Fibroblast of lung (primary cell): Measurements from ENCODE around the gene NRSN2. TPM values are rescaled to one million over a fixed set of nuclear protein-coding genes. Genes with fewer than 3 reads are reported as not detected.
"Not testable (repeated sequence)": the region's sequence is repeated elsewhere in the genome, so short reads cannot be mapped to it uniquely, and the experiment has no call there.

ENCODE experiments used
- DNase-seq, 2 donors: peaks; one replicate each; pipeline versions ENCODE4 v3.0.0 to v3.0.0-alpha.2; 2010; ENCODE audit warnings: low read depth in 2 of 2
- H2AFZ ChIP-seq: 2 replicates; pipeline ENCODE4 v1.5.1; 2012; ENCODE audit warnings: low read length, control low read depth, inconsistent platforms
- H3K27ac ChIP-seq: 2 replicates; pipeline ENCODE4 v1.5.1; 2011; ENCODE audit warnings: low read length, control low read depth; ENCODE audit not compliant: insufficient read depth
- H3K27me3 ChIP-seq: 2 replicates; pipeline ENCODE4 v1.5.1; 2011; ENCODE audit warnings: mild to moderate bottlenecking, low read length; ENCODE audit not compliant: control insufficient read depth, insufficient read depth
- H3K36me3 ChIP-seq: 2 replicates; pipeline ENCODE4 v1.5.1; 2011; ENCODE audit warnings: low read length; ENCODE audit not compliant: control insufficient read depth, insufficient read depth
- H3K4me1 ChIP-seq: 2 replicates; pipeline ENCODE4 v1.5.1; 2011; ENCODE audit warnings: low read length; ENCODE audit not compliant: control insufficient read depth, insufficient read depth; ENCODE audit errors: extremely low read depth
- H3K4me2 ChIP-seq: 2 replicates; pipeline ENCODE4 v1.5.1; 2011; ENCODE audit warnings: low read length, control low read depth; ENCODE audit not compliant: insufficient read depth; ENCODE audit errors: extremely low read depth
- H3K4me3 ChIP-seq, 4 experiments: fragments of 200-600 bp in 1 of 4; sonication (generic) in 1 of 4; replicated peaks in 1 of 4; 2 replicates each; pipeline ENCODE4 v1.5.1; 2011 to 2016; ENCODE audit warnings: low read length in 4 of 4, low read depth in 3 of 4, mild to moderate bottlenecking in 3 of 4, control low read depth in 2 of 4, inconsistent platforms in 1 of 4, mixed read lengths in 1 of 4; ENCODE audit not compliant: insufficient read depth in 1 of 4; ENCODE audit errors: control extremely low read depth in 1 of 4
- H3K79me2 ChIP-seq: 2 replicates; pipeline ENCODE4 v1.5.1; 2012; ENCODE audit warnings: mild to moderate bottlenecking, low read length, inconsistent platforms; ENCODE audit not compliant: control insufficient read depth, insufficient read depth
- H3K9ac ChIP-seq: 2 replicates; pipeline ENCODE4 v1.5.1; 2011; ENCODE audit warnings: mild to moderate bottlenecking, low read length, control low read depth; ENCODE audit not compliant: insufficient read depth
- H3K9me3 ChIP-seq: 2 replicates; pipeline ENCODE4 v1.5.1; 2012; ENCODE audit warnings: low read depth, low read length; ENCODE audit not compliant: control insufficient read depth, insufficient read depth
- H4K20me1 ChIP-seq: 2 replicates; pipeline ENCODE4 v1.5.1; 2011; ENCODE audit warnings: low read length; ENCODE audit not compliant: control insufficient read depth, insufficient read depth; ENCODE audit errors: extremely low read depth
- CTCF ChIP-seq, 2 donors: IDR thresholded peaks in 1 of 2; conservative IDR thresholded peaks in 1 of 2; 1 replicate in 1 of 2; 2 replicates in 1 of 2; pipeline ENCODE4 v1.5.1; 2011 to 2012; ENCODE audit warnings: low read length in 2 of 2, control low read depth in 1 of 2, inconsistent platforms in 1 of 2, low read depth in 1 of 2, mild to moderate bottlenecking in 1 of 2
- EZH2 ChIP-seq: IDR thresholded peaks from 2 replicates; pipeline ENCODE4 v1.5.1; 2012; ENCODE audit warnings: low read length, control low read depth, mild to moderate bottlenecking; ENCODE audit errors: missing control alignments
- polyA plus RNA-seq, 2 donors: library from polyadenylated mRNA; depleted of rRNA in 1 of 2; stranded (reverse) in 1 of 2; unstranded in 1 of 2; fragments of >200 nt; gene quantifications; 2 replicates each; pipeline ENCODE4 v1.2.1, GENCODE V29; 2011 to 2012; ENCODE audit warnings: missing spikeins in 1 of 2
- total RNA-seq: library from RNA; depleted of rRNA; stranded (reverse); fragments of >200 nt; gene quantifications from 2 replicates; pipeline ENCODE4 v1.2.1, GENCODE V29; 2014

The NRSN2 gene
- total and polyA plus RNA-seq, 2 donors (not counting 1 experiment from before 2014, with no cell fraction given): 34.5 to 60.5 TPM

GRCh38 chr20:388034-388994, 41.4 kb downstream of the NRSN2 start:
- TF ChIP-seq CTCF (conservative IDR thresholded peaks at IDR 0.05 in 1 of 2, IDR thresholded peaks at IDR 0.05 in 1 of 2; ENCODE audit: low read depth in 1 of 2, low read length in 2 of 2) (no peak), EZH2 (no peak)
- Histone ChIP-seq H3K9me3 (no peaks in the 10 kb centered on the region), H3K36me3 (peaks cover 7% of the 10 kb centered on the region), H3K27ac (no peak overlapping the region), H4K20me1 (no peaks in the 10 kb centered on the region), H3K27me3 (no peaks in the 10 kb centered on the region), H3K4me1 (no peaks in the 10 kb centered on the region), H3K4me2 (no peak overlapping the region), H2AFZ (no peak overlapping the region), H3K79me2 (peaks cover 2% of the 10 kb centered on the region), H3K4me3 (no peak overlapping the region), H3K9ac (no peak overlapping the region)
- no peak for DNase-seq

- H3K4me2 ChIP-seq: no peak overlapping the region
- no peak overlapping the region for H3K27ac ChIP-seq
- no peak for DNase-seq
- no peaks in the 10 kb centered on the region for H3K4me1 ChIP-seq
- no peak overlapping the region for H3K9ac ChIP-seq
- H3K4me3 ChIP-seq: no peak overlapping the region
- no peak for TF ChIP-seq CTCF (conservative IDR thresholded peaks at IDR 0.05 in 1 of 2, IDR thresholded peaks at IDR 0.05 in 1 of 2; ENCODE audit: low read depth in 1 of 2, low read length in 2 of 2)
- no peak for TF ChIP-seq EZH2
- H4K20me1 ChIP-seq: no peaks in the 10 kb centered on the region
- H3K79me2 ChIP-seq: no peaks in the 10 kb centered on the region
- no peaks in the 10 kb centered on the region for H3K27me3 ChIP-seq
- H3K36me3 ChIP-seq: peaks cover 7% of the 10 kb centered on the region
- H3K9me3 ChIP-seq: no peaks in the 10 kb centered on the region
- H2AFZ ChIP-seq: no peak overlapping the region
Measured at GRCh38 chr20:389220-389619, 42.3 kb downstream of the NRSN2 start.

- H3K9ac ChIP-seq: no peak overlapping the region
- no peak for DNase-seq
- H3K79me2 ChIP-seq: no peaks in the 10 kb centered on the region
- no peaks in the 10 kb centered on the region for H3K27me3 ChIP-seq
- no peaks in the 10 kb centered on the region for H3K9me3 ChIP-seq
- no peak overlapping the region for H3K27ac ChIP-seq
- TF ChIP-seq CTCF (conservative IDR thresholded peaks at IDR 0.05 in 1 of 2, IDR thresholded peaks at IDR 0.05 in 1 of 2; ENCODE audit: low read depth in 1 of 2, low read length in 2 of 2) (no peak), EZH2 (no peak)
- H3K4me2 ChIP-seq: no peak overlapping the region
- no peaks in the 10 kb centered on the region for H3K4me1 ChIP-seq
- H3K4me3 ChIP-seq: no peak overlapping the region
- peaks cover 13% of the 10 kb centered on the region for H3K36me3 ChIP-seq
- H4K20me1 ChIP-seq: no peaks in the 10 kb centered on the region
- H2AFZ ChIP-seq: no peak overlapping the region
Measured at GRCh38 chr20:391041-391711, 44.3 kb downstream of the NRSN2 start.

GRCh38 chr20:393296-393695, 46.4 kb downstream of the NRSN2 start:
- not testable (repeated sequence) for H3K27ac ChIP-seq, H4K20me1 ChIP-seq, H3K27me3 ChIP-seq, H3K79me2 ChIP-seq, H3K9me3 ChIP-seq, DNase-seq, H3K4me1 ChIP-seq, H3K9ac ChIP-seq, H3K4me2 ChIP-seq, H2AFZ ChIP-seq, H3K4me3 ChIP-seq
- H3K36me3 ChIP-seq: peaks cover 21% of the 10 kb centered on the region
